SU-DHL-6 (cell line): ENCODE measurements around the gene CLEC16A.

Experiments used
- H2AFZ ChIP-seq: fragments of 200-600 bp; sonication (generic); 2 replicates; pipeline ENCODE4 v1.6.1; 2014; ENCODE audit warnings: low read depth, mild to moderate bottlenecking, moderate library complexity, mixed read lengths, antibody characterized with exemption, low read length; ENCODE audit not compliant: severe bottlenecking
- H3F3A ChIP-seq: fragments of 200-600 bp; shearing (Covaris generic); 2 replicates; pipeline ENCODE4 v1.6.0; 2016; ENCODE audit warnings: antibody characterized with exemption, mild to moderate bottlenecking; ENCODE audit not compliant: insufficient read depth
- H3K27ac ChIP-seq: fragments of 200-600 bp; sonication (generic); 2 replicates; pipeline ENCODE4 v1.5.1; 2016; ENCODE audit warnings: low read depth, mild to moderate bottlenecking, low read length, moderate library complexity, mixed read lengths
- H3K27me3 ChIP-seq: fragments of 200-600 bp; sonication (generic), shearing (Covaris generic); 2 replicates; pipeline ENCODE4 v1.6.0; 2014; ENCODE audit warnings: mild to moderate bottlenecking, low read length
- H3K36me3 ChIP-seq: fragments of 200-600 bp; sonication (generic); 2 replicates; pipeline ENCODE4 v1.6.1; 2014; ENCODE audit warnings: mild to moderate bottlenecking, low read length, mixed read lengths
- H3K4me2 ChIP-seq: fragments of 300-600, 200-600 bp; shearing (Covaris generic), sonication (generic); 2 replicates; pipeline ENCODE4 v1.6.0; 2014; ENCODE audit warnings: low read length, low read depth, mild to moderate bottlenecking; ENCODE audit not compliant: poor library complexity, severe bottlenecking
- H3K4me3 ChIP-seq: fragments of 200-600 bp; sonication (generic); 2 replicates; pipeline ENCODE4 v1.5.1; 2014; ENCODE audit warnings: antibody characterized with exemption, low read length, mild to moderate bottlenecking, mixed read lengths; ENCODE audit not compliant: insufficient read depth, poor library complexity, severe bottlenecking
- H3K79me2 ChIP-seq: fragments of 200-600 bp; sonication (generic); 2 replicates; pipeline ENCODE4 v1.6.1; 2014; ENCODE audit warnings: mild to moderate bottlenecking, low read length, moderate library complexity; ENCODE audit not compliant: insufficient read depth
- H3K9ac ChIP-seq: fragments of 200-600 bp; sonication (generic); 2 replicates; pipeline ENCODE4 v1.7.0; 2014; ENCODE audit warnings: mild to moderate bottlenecking, low read length
- H3K9me2 ChIP-seq: fragments of 200-600 bp; sonication (generic); replicated peaks from 2 replicates; pipeline ENCODE4 v1.6.1; 2014; ENCODE audit warnings: low read length; ENCODE audit not compliant: insufficient read depth
- H3K9me3 ChIP-seq: fragments of 200-600 bp; sonication (generic); 2 replicates; pipeline ENCODE4 v1.6.1; 2014; ENCODE audit warnings: low read length, mixed read lengths; ENCODE audit not compliant: insufficient read depth
- H4K20me1 ChIP-seq: fragments of 200-600 bp; sonication (generic); 2 replicates; pipeline ENCODE4 v1.6.1; 2014; ENCODE audit warnings: low read depth, mild to moderate bottlenecking, antibody characterized with exemption, low read length, moderate library complexity, mixed read lengths
- CTCF ChIP-seq: fragments of 200-600 bp; sonication (generic); IDR thresholded peaks from one replicate; pipeline ENCODE4 v1.5.1; 2017; ENCODE audit warnings: antibody characterized with exemption, mild to moderate bottlenecking, low read length, moderate library complexity; ENCODE audit not compliant: insufficient read depth, poor library complexity, severe bottlenecking
- EZH2phosphoT487 ChIP-seq: fragments of 200-600 bp; sonication (generic), shearing (Covaris generic); conservative IDR thresholded peaks from 2 replicates; pipeline ENCODE4 v1.6.1; 2018; ENCODE audit warnings: mild to moderate bottlenecking, antibody characterized with exemption, low read length, moderate library complexity, mixed read lengths

Gene CLEC16A

GRCh38 chr16:11049396-11050059 is 105.2 kb downstream of the CLEC16A start:
- Histone ChIP-seq H4K20me1 (no peaks in the 10 kb centered on the region), H3F3A (no peaks in the 10 kb centered on the region), H3K36me3 (no peaks in the 10 kb centered on the region), H3K9ac (no peak overlapping the region), H3K9me3 (no peaks in the 10 kb centered on the region), H3K4me3 (no peak overlapping the region), H2AFZ (no peak overlapping the region), H3K79me2 (no peaks in the 10 kb centered on the region), H3K4me2 (no peak overlapping the region), H3K9me2 (no peaks in the 10 kb centered on the region), H3K27ac (no peak overlapping the region), H3K27me3 (no peaks in the 10 kb centered on the region)
- TF ChIP-seq CTCF = no peak
- no peak for TF ChIP-seq EZH2phosphoT487

- no peaks in the 10 kb centered on the region for H3K27me3 ChIP-seq
- no peak for TF ChIP-seq CTCF
- no peak for TF ChIP-seq EZH2phosphoT487
- H3K9me2 ChIP-seq = no peaks in the 10 kb centered on the region
- H2AFZ ChIP-seq = no peak overlapping the region
- H3K4me3 ChIP-seq = no peak overlapping the region
- no peak overlapping the region for H3K9ac ChIP-seq
- no peaks in the 10 kb centered on the region for H3K79me2 ChIP-seq
- no peaks in the 10 kb centered on the region for H3F3A ChIP-seq
- H3K4me2 ChIP-seq = no peak overlapping the region
- no peak overlapping the region for H3K27ac ChIP-seq
- no peaks in the 10 kb centered on the region for H3K9me3 ChIP-seq
- no peaks in the 10 kb centered on the region for H4K20me1 ChIP-seq
- no peaks in the 10 kb centered on the region for H3K36me3 ChIP-seq
These were observed 106.2 kb downstream of the CLEC16A start for GRCh38 chr16:11050536-11050935.

- Histone ChIP-seq H3K36me3 (no peaks in the 10 kb centered on the region), H3K4me2 (no peak overlapping the region), H3K9me2 (no peaks in the 10 kb centered on the region), H4K20me1 (no peaks in the 10 kb centered on the region), H3F3A (no peaks in the 10 kb centered on the region), H3K9ac (no peak overlapping the region), H3K9me3 (no peaks in the 10 kb centered on the region), H2AFZ (no peak overlapping the region), H3K4me3 (no peak overlapping the region), H3K27ac (no peak overlapping the region), H3K27me3 (no peaks in the 10 kb centered on the region), H3K79me2 (no peaks in the 10 kb centered on the region)
- TF ChIP-seq CTCF = no peak
- no peak for TF ChIP-seq EZH2phosphoT487
These were observed 106.6 kb downstream of the CLEC16A start for GRCh38 chr16:11050944-11051343.
